Stomach smooth muscle (tissue), 2 donors: Measurements from ENCODE around the gene CDC34.

Experiments used
- H3K27ac ChIP-seq: one replicate; pipeline ENCODE4 v1.7.0; 2013; ENCODE audit warnings: mild to moderate bottlenecking, low read length, inconsistent platforms
- H3K27me3 ChIP-seq, 2 donors: one replicate each; pipeline ENCODE4 v1.7.0; 2013; ENCODE audit warnings: low read length in 2 of 2; ENCODE audit not compliant: insufficient read depth in 2 of 2, control insufficient read depth in 1 of 2
- H3K36me3 ChIP-seq, 2 donors: one replicate each; pipeline ENCODE4 v1.7.0; 2013; ENCODE audit warnings: low read length in 2 of 2; ENCODE audit not compliant: control insufficient read depth in 2 of 2, insufficient read depth in 2 of 2
- H3K4me1 ChIP-seq: one replicate; pipeline ENCODE4 v1.7.0; 2013; ENCODE audit warnings: low read length; ENCODE audit not compliant: control insufficient read depth, insufficient read depth
- H3K4me3 ChIP-seq, 2 donors: one replicate each; pipeline ENCODE4 v1.7.0; 2013; ENCODE audit warnings: low read length in 2 of 2
- H3K9ac ChIP-seq, 2 donors: one replicate each; pipeline ENCODE4 v1.7.0; 2013; ENCODE audit warnings: low read length in 2 of 2, mild to moderate bottlenecking in 1 of 2
- H3K9me3 ChIP-seq, 2 donors: one replicate each; pipeline ENCODE4 v1.7.0; 2013; ENCODE audit warnings: low read length in 2 of 2; ENCODE audit not compliant: control insufficient read depth in 2 of 2
- donor health status: healthy.
- donor health status: Pancreatic carcinoma.

The CDC34 gene, protein sequence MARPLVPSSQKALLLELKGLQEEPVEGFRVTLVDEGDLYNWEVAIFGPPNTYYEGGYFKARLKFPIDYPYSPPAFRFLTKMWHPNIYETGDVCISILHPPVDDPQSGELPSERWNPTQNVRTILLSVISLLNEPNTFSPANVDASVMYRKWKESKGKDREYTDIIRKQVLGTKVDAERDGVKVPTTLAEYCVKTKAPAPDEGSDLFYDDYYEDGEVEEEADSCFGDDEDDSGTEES

DNA sequence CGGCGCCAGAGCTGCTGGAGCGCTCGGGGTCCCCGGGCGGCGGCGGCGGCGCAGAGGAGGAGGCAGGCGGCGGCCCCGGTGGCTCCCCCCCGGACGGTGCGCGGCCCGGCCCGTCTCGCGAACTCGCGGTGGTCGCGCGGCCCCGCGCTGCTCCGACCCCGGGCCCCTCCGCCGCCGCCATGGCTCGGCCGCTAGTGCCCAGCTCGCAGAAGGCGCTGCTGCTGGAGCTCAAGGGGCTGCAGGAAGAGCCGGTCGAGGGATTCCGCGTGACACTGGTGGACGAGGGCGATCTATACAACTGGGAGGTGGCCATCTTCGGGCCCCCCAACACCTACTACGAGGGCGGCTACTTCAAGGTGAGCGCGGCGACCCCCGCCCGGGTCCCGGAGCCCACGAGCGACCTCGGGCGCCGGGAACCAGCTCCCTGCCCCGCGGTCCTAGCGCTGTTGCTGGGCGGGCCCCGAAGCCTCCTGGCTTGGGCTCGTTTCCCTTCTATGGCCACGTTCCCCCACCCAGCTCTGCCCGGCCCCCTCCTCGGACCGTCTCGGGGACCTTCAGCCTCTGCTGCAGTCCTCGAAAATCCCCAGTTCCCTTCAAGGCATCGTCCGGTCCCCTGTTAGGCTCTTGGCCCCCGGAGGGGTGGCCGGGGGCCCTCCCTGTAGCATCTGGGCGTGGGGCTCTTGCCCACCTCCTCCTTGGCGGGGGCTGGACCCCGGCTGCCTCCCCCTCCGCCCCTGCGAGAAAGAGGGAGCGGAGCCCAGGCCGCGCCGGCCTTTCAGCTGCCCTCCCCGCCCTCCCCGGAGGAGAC is at the start of gene CDC34:
TSS of gene CDC34 (plus strand) at position 8 of the 808 bp plus-strand sequence. CDS start at position 180, 172 bp downstream.
- peak within 1 kb of the TSS; percentile 88 to 94 for H3K4me3 ChIP-seq

GRCh38 chr19:482186-483041 is 49.1 kb upstream of the CDC34 start:
- H3K9ac ChIP-seq = no peak overlapping the region
- H3K4me3 ChIP-seq = no peak overlapping the region
- H3K27me3 ChIP-seq = peaks cover 0 to 16% of the 10 kb centered on the region in 2 donors
- peaks cover 7% of the 10 kb centered on the region for H3K4me1 ChIP-seq
- no peaks in the 10 kb centered on the region for H3K9me3 ChIP-seq
- no peak overlapping the region for H3K27ac ChIP-seq
- H3K36me3 ChIP-seq = no peaks in the 10 kb centered on the region

More for the DNA sequence above, at the start of gene CDC34:
- peak within 1 kb of the TSS; percentile 85 to 88 for H3K9ac ChIP-seq
- H3K27ac ChIP-seq = peak within 1 kb of the TSS; percentile 91
- peaks cover 38% of the 10 kb centered on the region for H3K4me1 ChIP-seq
- no peaks in the 10 kb centered on the region for H3K9me3 ChIP-seq
- no peaks in the 10 kb centered on the region for H3K27me3 ChIP-seq
- peaks cover 9 to 17% of the 10 kb centered on the region in 2 donors for H3K36me3 ChIP-seq

DNA sequence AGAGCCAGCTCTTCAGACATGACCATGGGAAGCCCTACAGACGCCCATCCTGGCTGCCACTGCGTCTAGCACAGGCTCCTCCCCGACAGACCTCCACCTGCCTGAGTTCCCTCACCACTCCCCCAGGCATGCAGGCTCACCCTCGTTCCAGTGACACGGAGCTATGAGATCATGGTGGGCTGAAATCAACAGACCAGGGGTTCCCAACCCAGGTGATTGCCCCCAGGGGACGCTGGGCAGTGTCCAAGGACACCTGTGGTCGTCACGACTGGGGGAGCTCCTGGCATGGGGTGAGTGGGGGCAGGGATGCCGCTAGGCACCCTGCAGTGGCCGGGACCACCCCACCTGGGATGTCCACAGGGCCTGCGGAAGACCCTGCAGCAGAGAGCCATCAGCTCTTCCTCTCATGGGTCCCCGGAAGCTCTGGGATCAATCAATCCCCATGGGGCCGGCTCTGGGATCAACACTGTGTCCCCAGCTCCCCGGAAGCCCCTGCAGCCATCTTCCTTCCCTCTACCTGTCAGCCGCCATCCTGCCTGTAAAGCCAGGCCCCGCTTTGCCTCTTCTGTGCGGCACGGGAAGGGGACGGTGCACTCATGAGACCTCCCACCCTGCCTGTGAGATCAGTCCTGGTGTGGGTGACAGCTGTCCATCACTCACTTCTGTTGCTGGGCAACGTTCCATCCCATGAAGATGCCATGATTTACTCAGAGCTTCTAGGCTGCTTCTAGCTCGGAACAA is 48.1 kb upstream of the CDC34 start:
- Histone ChIP-seq H3K27ac (no peak overlapping the region), H3K9ac (no peak overlapping the region), H3K36me3 (no peaks in the 10 kb centered on the region), H3K4me3 (no peak overlapping the region), H3K9me3 (no peaks in the 10 kb centered on the region), H3K27me3 (peaks cover 0 to 16% of the 10 kb centered on the region in 2 donors), H3K4me1 (peaks cover 7% of the 10 kb centered on the region)

DNA sequence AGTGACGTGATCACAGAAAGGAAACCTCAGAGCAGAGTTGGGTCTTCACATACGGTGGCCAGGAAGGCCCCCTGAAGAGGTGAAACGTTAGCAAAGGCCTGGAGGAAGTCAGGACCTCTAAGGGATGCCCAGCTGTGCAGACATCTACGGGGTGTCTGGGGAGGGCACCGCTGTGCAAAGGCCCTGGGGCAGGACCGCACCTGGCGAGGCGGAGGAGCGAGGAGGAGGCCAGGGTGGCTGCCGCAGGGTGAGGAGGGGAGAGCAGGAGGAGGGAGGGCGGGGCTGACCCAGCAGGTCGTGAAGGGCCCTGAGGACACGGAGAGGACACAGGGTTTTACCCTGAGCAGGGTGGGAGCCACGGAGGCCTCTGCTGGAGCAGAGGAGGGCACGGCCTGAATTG is 47.1 kb upstream of the CDC34 start:
- Histone ChIP-seq H3K4me1 (peaks cover 10% of the 10 kb centered on the region), H3K27ac (no peak overlapping the region), H3K9ac (no peak overlapping the region), H3K36me3 (no peaks in the 10 kb centered on the region), H3K9me3 (no peaks in the 10 kb centered on the region), H3K4me3 (no peak overlapping the region), H3K27me3 (peaks cover 0 to 16% of the 10 kb centered on the region in 2 donors)

DNA sequence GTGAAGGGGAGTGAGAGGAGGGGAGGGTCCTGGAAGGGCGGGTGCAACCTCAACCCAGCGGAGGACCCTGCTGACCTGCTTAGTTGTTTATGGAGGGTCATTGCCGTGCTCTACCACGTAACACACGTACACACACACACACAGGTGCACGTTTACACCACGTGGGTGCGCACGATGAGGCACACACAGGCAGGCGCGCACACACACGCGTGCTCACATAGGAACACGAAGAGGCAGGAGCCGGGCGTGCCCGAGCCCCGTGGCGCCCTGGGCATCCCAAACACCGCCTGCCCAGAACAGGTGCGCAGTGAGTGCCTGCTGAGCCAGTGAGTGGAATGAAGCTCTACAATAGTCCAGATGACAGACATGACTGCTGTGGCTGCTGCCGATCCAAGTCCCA is 46.5 kb upstream of the CDC34 start:
- Histone ChIP-seq H3K9ac (no peak overlapping the region), H3K9me3 (no peaks in the 10 kb centered on the region), H3K27me3 (peaks cover 0 to 16% of the 10 kb centered on the region in 2 donors), H3K27ac (no peak overlapping the region), H3K4me1 (peaks cover 13% of the 10 kb centered on the region), H3K36me3 (no peaks in the 10 kb centered on the region), H3K4me3 (no peak overlapping the region)

- no peaks in the 10 kb centered on the region for H3K36me3 ChIP-seq
- peak overlapping the region in 1 of 2 donors; percentile 22 for H3K4me3 ChIP-seq
- peaks cover 11% of the 10 kb centered on the region for H3K4me1 ChIP-seq
- H3K27ac ChIP-seq = no peak overlapping the region
- peaks cover 0 to 16% of the 10 kb centered on the region in 2 donors for H3K27me3 ChIP-seq
- no peaks in the 10 kb centered on the region for H3K9me3 ChIP-seq
- H3K9ac ChIP-seq = no peak overlapping the region
These were observed 45.9 kb upstream of the CDC34 start for GRCh38 chr19:485583-486236.

- Histone ChIP-seq H3K9me3 (no peaks in the 10 kb centered on the region), H3K36me3 (no peaks in the 10 kb centered on the region), H3K27ac (peak overlapping the region; percentile 80), H3K9ac (peak overlapping the region; percentile 70 to 80), H3K27me3 (peaks cover 0 to 16% of the 10 kb centered on the region in 2 donors), H3K4me1 (peaks cover 11% of the 10 kb centered on the region), H3K4me3 (peak overlapping the region; percentile 63 to 83)
These were observed 42.8 kb upstream of the CDC34 start for GRCh38 chr19:488505-489417.

DNA sequence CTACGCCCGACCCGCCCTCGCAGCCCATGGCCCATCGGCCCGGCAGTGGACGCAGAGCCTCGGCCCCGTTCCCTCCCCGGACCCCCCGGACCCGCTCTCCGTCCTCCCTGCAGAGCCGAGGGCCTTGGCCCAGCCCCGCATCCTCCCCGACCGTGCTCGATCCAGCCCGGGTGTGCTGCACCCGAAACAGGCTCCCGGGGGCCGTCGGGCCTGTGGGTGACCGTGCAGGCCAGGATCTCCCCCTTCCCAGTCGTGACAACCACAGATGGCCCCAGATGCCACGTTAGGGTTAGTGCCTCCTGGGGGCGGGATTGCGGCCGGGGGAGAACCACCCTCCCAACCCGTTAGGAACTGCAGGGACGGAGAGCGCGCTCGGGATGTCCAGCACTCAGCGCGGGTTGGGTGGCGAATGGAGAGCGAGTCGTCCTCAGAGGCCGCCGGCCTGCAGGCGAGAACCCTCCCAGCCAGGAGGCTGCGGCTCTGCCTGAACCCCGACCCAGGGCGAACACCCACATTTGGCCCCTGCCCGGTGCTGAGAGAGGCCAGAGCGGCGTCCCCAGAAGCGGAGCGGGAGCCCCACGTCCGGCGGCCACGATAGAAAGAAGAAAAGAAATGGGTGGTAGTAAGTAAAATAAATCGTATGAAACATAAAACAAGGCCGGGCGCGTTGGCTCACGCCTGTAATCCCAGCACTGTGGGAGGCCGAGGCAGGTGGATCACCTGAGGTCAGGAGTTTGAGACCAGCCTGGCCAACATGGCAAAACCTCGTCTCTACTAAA is 42.0 kb upstream of the CDC34 start:
- H3K36me3 ChIP-seq = no peaks in the 10 kb centered on the region
- H3K27ac ChIP-seq = peak overlapping the region; percentile 80
- H3K9ac ChIP-seq = peak overlapping the region; percentile 60 to 71
- no peaks in the 10 kb centered on the region for H3K9me3 ChIP-seq
- peaks cover 11% of the 10 kb centered on the region for H3K4me1 ChIP-seq
- peak overlapping the region; percentile 63 to 83 for H3K4me3 ChIP-seq
- peaks cover 0 to 16% of the 10 kb centered on the region in 2 donors for H3K27me3 ChIP-seq
